Chondrocyte (in vitro differentiated cells): ENCODE results near the gene SYT7. TPM values are rescaled to one million over a fixed set of nuclear protein-coding genes. Genes with fewer than 3 reads are reported as not detected.

Experiments used
- DNase-seq: peaks from one replicate; pipeline ENCODE4 v3.0.0; 2021; ENCODE audit warnings: mixed read lengths, low spot score
- H3K27ac Mint-ChIP-seq: one replicate; pipeline ENCODE4 v1.8.0; 2021; ENCODE audit warnings: mild to moderate bottlenecking, moderate library complexity, mixed read lengths; ENCODE audit not compliant: unreplicated experiment
- H3K27me3 Mint-ChIP-seq: 2 replicates; pipeline ENCODE4 v1.8.0; 2021; ENCODE audit warnings: low read depth, mixed read lengths
- H3K36me3 Mint-ChIP-seq: 2 replicates; pipeline ENCODE4 v1.8.0; 2021; ENCODE audit warnings: low read depth, mixed read lengths
- H3K4me1 Mint-ChIP-seq: 2 replicates; pipeline ENCODE4 v1.8.0; 2021; ENCODE audit warnings: low read depth, mild to moderate bottlenecking, mixed read lengths
- H3K4me3 Mint-ChIP-seq: one replicate; pipeline ENCODE4 v1.8.0; 2021; ENCODE audit warnings: mild to moderate bottlenecking, moderate library complexity, mixed read lengths; ENCODE audit not compliant: unreplicated experiment
- H3K9me3 Mint-ChIP-seq: 2 replicates; pipeline ENCODE4 v1.8.0; 2021; ENCODE audit warnings: low read depth, mixed read lengths
- total RNA-seq: library from RNA; stranded (reverse); gene quantifications from 3 replicates; pipeline ENCODE4 v1.2.1, GENCODE V29; 2021
- TF ChIP-seq, protein P1 (sequence below): fragments of 200-600 bp; sonication (generic); IDR thresholded peaks from 2 replicates; pipeline ENCODE4 v1.5.0; 2021; ENCODE audit warnings: antibody characterized with exemption, mild to moderate bottlenecking, moderate library complexity

SYT7 gene
- total RNA-seq, 1 donor from 2014 or later: 1.5 TPM

DNA sequence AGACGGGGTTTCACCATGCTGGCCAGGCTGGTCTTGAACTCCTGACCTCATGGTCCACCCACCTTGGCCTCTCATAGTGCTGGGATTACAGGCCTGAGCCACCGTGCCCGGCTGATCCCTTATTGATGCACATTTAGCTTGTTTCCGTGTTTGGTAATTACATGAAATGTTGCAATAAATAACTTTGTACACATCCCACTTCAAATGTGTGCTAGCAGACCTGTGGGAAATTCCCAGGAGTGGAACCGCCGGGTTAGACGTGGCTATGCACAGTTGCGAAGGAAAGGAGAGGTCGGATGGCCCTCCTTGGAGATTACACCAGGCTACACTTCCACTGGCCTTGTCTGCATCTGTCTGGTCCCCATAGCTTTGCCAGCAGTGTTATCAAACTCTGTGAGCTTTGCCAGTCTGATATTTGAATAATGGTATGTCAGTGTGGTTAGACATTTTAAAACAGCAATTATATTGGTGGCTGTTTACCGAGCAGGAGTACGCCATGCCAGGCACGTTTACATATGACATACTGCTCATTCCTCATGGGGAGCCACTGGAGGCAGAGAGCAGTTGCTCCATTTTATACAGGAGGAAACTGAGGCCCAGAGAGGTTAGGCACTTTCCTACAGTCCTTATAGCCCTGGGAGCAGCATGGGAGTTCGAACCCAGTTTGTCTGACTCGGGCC, 27.2 kb upstream of the SYT7 start:
- H3K9me3 Mint-ChIP-seq: peaks cover 5% of the 10 kb centered on the region
- DNase-seq: no peak

DNA sequence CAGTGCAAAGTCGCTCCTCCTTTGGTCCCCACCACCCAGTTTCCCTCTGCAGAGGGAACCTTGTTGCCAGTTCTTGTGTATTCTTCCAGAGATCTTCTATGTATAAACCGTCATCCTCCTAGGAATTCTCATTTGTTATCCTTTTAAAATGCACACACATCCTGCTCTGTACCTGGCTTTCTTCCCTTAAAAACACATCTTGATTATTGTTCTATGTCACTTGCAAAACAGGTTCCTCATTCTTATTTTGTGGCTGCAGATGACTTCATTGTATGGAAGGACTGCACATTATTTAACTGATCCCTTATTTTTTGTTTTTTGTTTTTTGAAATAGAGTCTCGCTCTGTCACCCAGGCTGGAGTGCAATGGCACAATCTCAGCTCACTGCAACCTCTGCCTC, 26.6 kb upstream of the SYT7 start:
- Mint-ChIP-seq H3K27me3 (peaks cover 22% of the 10 kb centered on the region), H3K4me3 (no peak overlapping the region), H3K36me3 (no peaks in the 10 kb centered on the region), H3K9me3 (peaks cover 5% of the 10 kb centered on the region), H3K4me1 (peaks cover 21% of the 10 kb centered on the region), H3K27ac (no peak overlapping the region)
- DNase-seq: no peak
- TF ChIP-seq, protein P1, sequence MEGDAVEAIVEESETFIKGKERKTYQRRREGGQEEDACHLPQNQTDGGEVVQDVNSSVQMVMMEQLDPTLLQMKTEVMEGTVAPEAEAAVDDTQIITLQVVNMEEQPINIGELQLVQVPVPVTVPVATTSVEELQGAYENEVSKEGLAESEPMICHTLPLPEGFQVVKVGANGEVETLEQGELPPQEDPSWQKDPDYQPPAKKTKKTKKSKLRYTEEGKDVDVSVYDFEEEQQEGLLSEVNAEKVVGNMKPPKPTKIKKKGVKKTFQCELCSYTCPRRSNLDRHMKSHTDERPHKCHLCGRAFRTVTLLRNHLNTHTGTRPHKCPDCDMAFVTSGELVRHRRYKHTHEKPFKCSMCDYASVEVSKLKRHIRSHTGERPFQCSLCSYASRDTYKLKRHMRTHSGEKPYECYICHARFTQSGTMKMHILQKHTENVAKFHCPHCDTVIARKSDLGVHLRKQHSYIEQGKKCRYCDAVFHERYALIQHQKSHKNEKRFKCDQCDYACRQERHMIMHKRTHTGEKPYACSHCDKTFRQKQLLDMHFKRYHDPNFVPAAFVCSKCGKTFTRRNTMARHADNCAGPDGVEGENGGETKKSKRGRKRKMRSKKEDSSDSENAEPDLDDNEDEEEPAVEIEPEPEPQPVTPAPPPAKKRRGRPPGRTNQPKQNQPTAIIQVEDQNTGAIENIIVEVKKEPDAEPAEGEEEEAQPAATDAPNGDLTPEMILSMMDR: no peak

More for the DNA sequence above, 27.2 kb upstream of the SYT7 start:
- TF ChIP-seq, protein P1: no peak
- Mint-ChIP-seq H3K4me1 (peaks cover 15% of the 10 kb centered on the region), H3K27me3 (peaks cover 22% of the 10 kb centered on the region), H3K27ac (no peak overlapping the region), H3K36me3 (no peaks in the 10 kb centered on the region), H3K4me3 (no peak overlapping the region)

DNA sequence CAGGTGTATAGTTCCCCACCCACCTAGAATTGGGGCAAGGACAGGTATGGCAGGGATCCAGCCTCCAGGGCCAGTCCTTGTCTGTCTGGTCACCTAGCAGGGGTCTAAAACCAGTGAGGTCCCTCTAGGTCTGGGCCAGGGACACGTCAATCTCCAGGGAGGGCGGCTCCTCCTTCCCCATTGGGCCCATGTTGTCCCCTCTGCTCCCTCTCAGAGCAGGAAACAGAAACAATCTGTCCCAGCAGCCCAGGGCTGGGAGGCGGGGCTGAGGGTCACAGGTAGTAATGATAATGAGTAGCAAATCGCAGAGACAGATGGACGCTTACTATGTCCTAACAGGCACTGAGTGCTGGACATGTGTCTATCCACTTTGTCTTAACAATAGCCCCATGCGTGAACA, 22.8 kb upstream of the SYT7 start:
- Mint-ChIP-seq H3K27me3 (peaks cover 11% of the 10 kb centered on the region), H3K9me3 (no peaks in the 10 kb centered on the region), H3K4me1 (peaks cover 29% of the 10 kb centered on the region), H3K36me3 (no peaks in the 10 kb centered on the region), H3K27ac (no peak overlapping the region), H3K4me3 (no peak overlapping the region)
- no peak for DNase-seq
- TF ChIP-seq, protein P1: no peak

DNA sequence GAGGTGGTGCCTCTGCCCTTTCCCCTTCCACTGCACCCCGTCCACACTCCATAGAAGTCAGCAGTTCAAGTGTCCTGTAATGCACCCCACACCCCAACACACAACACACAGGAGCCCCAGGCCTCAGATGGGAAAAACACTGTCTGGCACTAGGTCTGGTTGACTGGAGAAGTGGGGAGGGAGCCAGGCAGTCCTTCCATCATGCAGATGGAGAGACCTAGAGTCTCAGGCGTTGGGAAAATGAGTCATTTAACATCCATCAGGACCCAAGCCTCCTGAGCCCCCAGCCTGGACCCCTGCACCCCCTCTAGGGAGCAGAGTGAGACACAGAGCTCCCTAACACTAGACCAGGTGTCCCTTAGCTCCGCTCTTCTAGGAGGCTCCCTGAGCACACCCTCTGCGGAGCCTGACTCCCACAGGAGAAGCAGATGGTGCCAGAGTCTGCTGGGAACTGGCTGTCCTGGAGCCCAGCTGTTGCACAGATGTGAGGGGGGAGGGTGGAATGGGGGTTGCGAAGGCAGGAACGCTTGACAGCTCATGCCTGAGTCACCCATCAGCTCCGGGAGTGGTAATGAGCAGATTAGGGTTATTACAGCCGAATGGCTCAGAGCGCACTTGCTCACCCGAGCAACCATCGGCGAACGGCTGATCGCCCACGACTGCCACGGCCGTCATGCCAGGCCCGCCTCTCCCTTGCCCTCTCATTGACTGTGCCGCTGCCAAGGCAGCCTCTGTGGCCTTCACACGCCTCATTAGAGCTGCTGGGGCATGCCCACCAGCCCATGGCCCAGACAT, 22.1 kb upstream of the SYT7 start:
- H3K27ac Mint-ChIP-seq: peak overlapping the region; percentile 11
- no peaks in the 10 kb centered on the region for H3K9me3 Mint-ChIP-seq
- DNase-seq: no peak
- H3K4me1 Mint-ChIP-seq: peaks cover 30% of the 10 kb centered on the region
- no peak overlapping the region for H3K4me3 Mint-ChIP-seq
- TF ChIP-seq, protein P1: no peak
- H3K36me3 Mint-ChIP-seq: no peaks in the 10 kb centered on the region
- peaks cover 11% of the 10 kb centered on the region for H3K27me3 Mint-ChIP-seq

DNA sequence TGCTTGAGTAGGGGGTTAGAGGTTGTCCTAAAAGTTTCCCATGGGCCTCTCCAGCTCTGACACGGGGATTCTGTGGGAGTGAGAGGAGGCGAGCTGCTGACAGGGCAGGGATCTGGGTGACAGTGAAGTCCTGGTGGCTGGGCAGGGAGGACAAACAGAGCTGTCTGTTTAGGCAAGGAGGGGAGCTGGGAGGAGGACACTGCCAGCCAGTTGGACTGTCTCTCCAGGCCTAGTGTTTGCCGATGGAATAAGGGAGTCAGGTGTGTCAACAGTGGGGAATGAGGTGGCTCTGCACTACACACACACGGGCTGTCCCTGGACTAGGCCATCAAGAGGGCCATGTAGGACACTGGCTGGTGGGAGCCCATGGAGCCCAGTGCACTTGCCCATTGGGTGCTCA, 20.6 kb upstream of the SYT7 start:
- Mint-ChIP-seq H3K27me3 (peaks cover 10% of the 10 kb centered on the region), H3K27ac (no peak overlapping the region), H3K36me3 (no peaks in the 10 kb centered on the region), H3K4me3 (no peak overlapping the region), H3K4me1 (peaks cover 30% of the 10 kb centered on the region), H3K9me3 (no peaks in the 10 kb centered on the region)
- TF ChIP-seq, protein P1: no peak
- DNase-seq: no peak
